ENCODE measurements around the gene BICDL2. TPM values are rescaled to one million over a fixed set of nuclear protein-coding genes. Genes with fewer than 3 reads are reported as not detected.

Gene BICDL2
- polyA plus RNA-seq, 1 of the 3 experiments (the other 2 are of a cell fraction): not detected

DNA sequence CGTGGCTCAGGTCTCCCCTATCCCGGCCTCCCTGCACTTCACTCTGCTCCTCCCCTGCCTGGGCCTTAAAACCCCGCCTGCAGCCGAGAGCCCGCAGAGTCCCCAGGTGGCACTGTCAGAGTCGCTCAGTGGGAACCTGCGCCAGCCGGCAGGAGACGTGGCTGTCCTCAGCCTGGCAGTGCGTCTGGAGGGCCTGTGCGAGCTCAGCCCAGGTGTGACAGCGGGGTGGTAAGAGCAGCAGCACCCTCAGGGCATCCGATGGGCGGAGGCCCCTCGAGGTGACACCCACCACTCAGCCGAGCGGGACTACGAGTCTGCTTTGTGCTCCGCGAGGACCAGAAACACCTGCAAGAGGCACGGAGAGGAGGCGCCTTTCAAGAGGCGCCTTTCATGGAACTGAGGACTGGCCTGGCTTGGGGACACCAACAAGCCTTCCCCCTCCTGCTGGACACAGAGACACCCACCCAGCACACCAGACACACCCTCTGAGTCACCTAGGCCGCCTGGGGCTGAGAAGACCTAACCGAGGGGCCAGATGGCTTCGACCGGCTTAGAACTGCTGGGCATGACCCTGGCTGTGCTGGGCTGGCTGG is 23.8 kb downstream of the BICDL2 start, which contains the start of gene CLDN9 (continued):
- TF ChIP-seq, protein P1, sequence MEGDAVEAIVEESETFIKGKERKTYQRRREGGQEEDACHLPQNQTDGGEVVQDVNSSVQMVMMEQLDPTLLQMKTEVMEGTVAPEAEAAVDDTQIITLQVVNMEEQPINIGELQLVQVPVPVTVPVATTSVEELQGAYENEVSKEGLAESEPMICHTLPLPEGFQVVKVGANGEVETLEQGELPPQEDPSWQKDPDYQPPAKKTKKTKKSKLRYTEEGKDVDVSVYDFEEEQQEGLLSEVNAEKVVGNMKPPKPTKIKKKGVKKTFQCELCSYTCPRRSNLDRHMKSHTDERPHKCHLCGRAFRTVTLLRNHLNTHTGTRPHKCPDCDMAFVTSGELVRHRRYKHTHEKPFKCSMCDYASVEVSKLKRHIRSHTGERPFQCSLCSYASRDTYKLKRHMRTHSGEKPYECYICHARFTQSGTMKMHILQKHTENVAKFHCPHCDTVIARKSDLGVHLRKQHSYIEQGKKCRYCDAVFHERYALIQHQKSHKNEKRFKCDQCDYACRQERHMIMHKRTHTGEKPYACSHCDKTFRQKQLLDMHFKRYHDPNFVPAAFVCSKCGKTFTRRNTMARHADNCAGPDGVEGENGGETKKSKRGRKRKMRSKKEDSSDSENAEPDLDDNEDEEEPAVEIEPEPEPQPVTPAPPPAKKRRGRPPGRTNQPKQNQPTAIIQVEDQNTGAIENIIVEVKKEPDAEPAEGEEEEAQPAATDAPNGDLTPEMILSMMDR (IDR thresholded peaks at IDR 0.05): no peak
- TF ChIP-seq, protein P2, sequence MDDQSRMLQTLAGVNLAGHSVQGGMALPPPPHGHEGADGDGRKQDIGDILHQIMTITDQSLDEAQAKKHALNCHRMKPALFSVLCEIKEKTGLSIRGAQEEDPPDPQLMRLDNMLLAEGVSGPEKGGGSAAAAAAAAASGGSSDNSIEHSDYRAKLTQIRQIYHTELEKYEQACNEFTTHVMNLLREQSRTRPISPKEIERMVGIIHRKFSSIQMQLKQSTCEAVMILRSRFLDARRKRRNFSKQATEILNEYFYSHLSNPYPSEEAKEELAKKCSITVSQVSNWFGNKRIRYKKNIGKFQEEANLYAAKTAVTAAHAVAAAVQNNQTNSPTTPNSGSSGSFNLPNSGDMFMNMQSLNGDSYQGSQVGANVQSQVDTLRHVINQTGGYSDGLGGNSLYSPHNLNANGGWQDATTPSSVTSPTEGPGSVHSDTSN (IDR thresholded peaks at IDR 0.05): no peak

DNA sequence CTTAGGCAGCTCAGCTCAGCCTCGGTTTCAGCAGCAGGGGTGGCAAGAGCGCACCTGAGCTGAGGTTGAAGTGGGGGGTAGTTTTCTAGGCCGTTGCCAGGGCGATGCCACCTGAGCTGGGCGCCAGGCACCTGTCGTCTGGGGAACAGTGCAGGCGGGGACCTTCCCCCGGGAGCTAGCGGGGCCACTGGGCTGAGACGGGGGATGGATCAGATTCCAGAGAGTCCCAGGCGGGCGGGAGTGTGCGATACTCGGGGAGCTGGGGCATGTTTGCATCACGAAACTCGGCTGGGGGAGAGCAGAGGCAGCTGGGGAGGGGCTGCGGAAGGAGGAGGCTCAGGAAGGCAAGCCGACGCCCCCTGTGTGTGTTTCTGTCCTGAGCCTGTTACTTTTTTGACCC is 24.5 kb downstream of the BICDL2 start:
- no peaks in the 10 kb centered on the region for H3K36me3 ChIP-seq (replicated peaks in 1 of 2; ENCODE audit: control insufficient read depth in 1 of 2, insufficient read depth in 2 of 2, low read length in 1 of 2)
- H3K4me2 ChIP-seq: no peak overlapping the region
- no peaks in the 10 kb centered on the region for H4K20me1 ChIP-seq (ENCODE audit: insufficient read depth)
- no peak for DNase-seq
- no peaks in the 10 kb centered on the region for H3F3A ChIP-seq (replicated peaks; ENCODE audit: insufficient read depth)
- H3K9me2 ChIP-seq: no peaks in the 10 kb centered on the region
- WGBS (ENCODE audit: low lambda C conversion rate): 68% methylated on average over 13 of the region's 19 CpGs
- no peak overlapping the region for H3K27ac ChIP-seq (ENCODE audit: low read depth in 2 of 2, low read length in 1 of 2)
- no peaks in the 10 kb centered on the region for H3K27me3 ChIP-seq (ENCODE audit: insufficient read depth)
- ChIA-PET CTCF (interaction anchor here (0.6 to 1.5 kb wide), 4 partner anchors 9 to 20 kb away, joined by 3 to 5 read pairs (median 4); no protein-coding TSS in a partner anchor), POLR2A (no interaction called here)
- no peak overlapping the region for H2AFZ ChIP-seq (ENCODE audit: low read depth)
- H3K9me3 ChIP-seq: no peaks in the 10 kb centered on the region
- no peak overlapping the region for H3K4me3 ChIP-seq (ENCODE audit: low read depth in 2 of 2, low read length in 1 of 2)
- H3K9ac ChIP-seq: no peak overlapping the region
- TF ChIP-seq, protein P3, sequence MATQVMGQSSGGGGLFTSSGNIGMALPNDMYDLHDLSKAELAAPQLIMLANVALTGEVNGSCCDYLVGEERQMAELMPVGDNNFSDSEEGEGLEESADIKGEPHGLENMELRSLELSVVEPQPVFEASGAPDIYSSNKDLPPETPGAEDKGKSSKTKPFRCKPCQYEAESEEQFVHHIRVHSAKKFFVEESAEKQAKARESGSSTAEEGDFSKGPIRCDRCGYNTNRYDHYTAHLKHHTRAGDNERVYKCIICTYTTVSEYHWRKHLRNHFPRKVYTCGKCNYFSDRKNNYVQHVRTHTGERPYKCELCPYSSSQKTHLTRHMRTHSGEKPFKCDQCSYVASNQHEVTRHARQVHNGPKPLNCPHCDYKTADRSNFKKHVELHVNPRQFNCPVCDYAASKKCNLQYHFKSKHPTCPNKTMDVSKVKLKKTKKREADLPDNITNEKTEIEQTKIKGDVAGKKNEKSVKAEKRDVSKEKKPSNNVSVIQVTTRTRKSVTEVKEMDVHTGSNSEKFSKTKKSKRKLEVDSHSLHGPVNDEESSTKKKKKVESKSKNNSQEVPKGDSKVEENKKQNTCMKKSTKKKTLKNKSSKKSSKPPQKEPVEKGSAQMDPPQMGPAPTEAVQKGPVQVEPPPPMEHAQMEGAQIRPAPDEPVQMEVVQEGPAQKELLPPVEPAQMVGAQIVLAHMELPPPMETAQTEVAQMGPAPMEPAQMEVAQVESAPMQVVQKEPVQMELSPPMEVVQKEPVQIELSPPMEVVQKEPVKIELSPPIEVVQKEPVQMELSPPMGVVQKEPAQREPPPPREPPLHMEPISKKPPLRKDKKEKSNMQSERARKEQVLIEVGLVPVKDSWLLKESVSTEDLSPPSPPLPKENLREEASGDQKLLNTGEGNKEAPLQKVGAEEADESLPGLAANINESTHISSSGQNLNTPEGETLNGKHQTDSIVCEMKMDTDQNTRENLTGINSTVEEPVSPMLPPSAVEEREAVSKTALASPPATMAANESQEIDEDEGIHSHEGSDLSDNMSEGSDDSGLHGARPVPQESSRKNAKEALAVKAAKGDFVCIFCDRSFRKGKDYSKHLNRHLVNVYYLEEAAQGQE (IDR thresholded peaks at IDR 0.05; ENCODE audit: low read depth, low read length): no peak
- TF ChIP-seq POLR2AphosphoS5 (IDR thresholded peaks at IDR 0.05; ENCODE audit: low read depth, low read length) (no peak), MXI1 (IDR thresholded peaks at IDR 0.05; ENCODE audit: low read depth, low read length) (no peak), GATA2 (CRISPR knock-in tag; IDR thresholded peaks at IDR 0.05) (no peak)
- TF ChIP-seq, protein P4, sequence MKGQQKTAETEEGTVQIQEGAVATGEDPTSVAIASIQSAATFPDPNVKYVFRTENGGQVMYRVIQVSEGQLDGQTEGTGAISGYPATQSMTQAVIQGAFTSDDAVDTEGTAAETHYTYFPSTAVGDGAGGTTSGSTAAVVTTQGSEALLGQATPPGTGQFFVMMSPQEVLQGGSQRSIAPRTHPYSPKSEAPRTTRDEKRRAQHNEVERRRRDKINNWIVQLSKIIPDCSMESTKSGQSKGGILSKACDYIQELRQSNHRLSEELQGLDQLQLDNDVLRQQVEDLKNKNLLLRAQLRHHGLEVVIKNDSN (IDR thresholded peaks at IDR 0.05; ENCODE audit: borderline replicate concordance, low read depth): no peak
- no peaks in the 10 kb centered on the region for H3K79me2 ChIP-seq (ENCODE audit: insufficient read depth)
- H3K4me1 ChIP-seq (ENCODE audit: control insufficient read depth in 1 of 2, insufficient read depth in 2 of 2, low read depth in 1 of 2, low read length in 1 of 2): no peaks in the 10 kb centered on the region

All from SK-N-SH (cell line).